Adipocyte (in vitro differentiated cells): Measurements from ENCODE around the gene TNNI3K.

Source experiments
- DNase-seq: peaks from one replicate; pipeline ENCODE4 v3.0.0-alpha.2; 2015; ENCODE audit warnings: low read depth
- H3K27me3 ChIP-seq: replicated peaks from 2 replicates; pipeline ENCODE4 v1.7.0; 2013; ENCODE audit warnings: mild to moderate bottlenecking, low read length, moderate library complexity; ENCODE audit not compliant: control insufficient read depth, insufficient read depth
- H3K36me3 ChIP-seq: 2 replicates; pipeline ENCODE4 v1.7.0; 2013; ENCODE audit warnings: low read length, mild to moderate bottlenecking, moderate library complexity; ENCODE audit not compliant: control insufficient read depth, insufficient read depth, severe bottlenecking
- H3K4me1 ChIP-seq: 2 replicates; pipeline ENCODE4 v1.7.0; 2013; ENCODE audit warnings: mild to moderate bottlenecking, low read length, moderate library complexity; ENCODE audit not compliant: control insufficient read depth, insufficient read depth
- H3K4me3 ChIP-seq: 2 replicates; pipeline ENCODE4 v1.7.0; 2013; ENCODE audit warnings: mild to moderate bottlenecking, low read length, moderate library complexity
- H3K9ac ChIP-seq: 2 replicates; pipeline ENCODE4 v1.7.0; 2013; ENCODE audit warnings: mild to moderate bottlenecking, low read length, moderate library complexity
- H3K9me3 ChIP-seq: 2 replicates; pipeline ENCODE4 v1.7.0; 2013; ENCODE audit warnings: mild to moderate bottlenecking, low read length, moderate library complexity; ENCODE audit not compliant: control insufficient read depth

The TNNI3K gene

DNA sequence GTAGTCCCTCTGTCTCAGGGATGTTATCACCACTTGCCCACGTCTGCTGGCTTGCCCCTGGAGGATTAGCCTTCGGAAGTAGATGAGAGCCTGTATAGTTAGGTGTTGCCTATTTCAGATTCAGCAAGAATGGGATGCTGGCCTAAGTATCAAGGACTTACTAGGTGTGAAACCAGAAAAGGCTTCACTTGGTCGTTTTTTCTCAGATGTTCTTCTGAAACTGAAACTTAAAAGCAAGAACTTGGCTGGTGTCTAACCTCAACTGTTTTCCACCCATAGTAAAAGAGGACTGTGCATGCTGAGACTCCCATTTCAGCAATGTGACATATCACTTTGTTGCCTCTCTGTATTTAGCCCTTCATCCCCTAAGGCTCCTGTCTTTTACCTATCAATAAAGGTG is 344.2 kb downstream of the TNNI3K start:
- no peaks in the 10 kb centered on the region for H3K9me3 ChIP-seq

GRCh38 chr1:74583397-74583796 is 348.2 kb downstream of the TNNI3K start:
- Histone ChIP-seq H3K36me3 (no peaks in the 10 kb centered on the region), H3K27me3 (no peaks in the 10 kb centered on the region), H3K4me1 (no peaks in the 10 kb centered on the region), H3K4me3 (no peak overlapping the region), H3K9ac (no peak overlapping the region), H3K9me3 (no peaks in the 10 kb centered on the region)
- DNase-seq, result no peak

More for the DNA sequence above, 344.2 kb downstream of the TNNI3K start:
- no peaks in the 10 kb centered on the region for H3K36me3 ChIP-seq
- no peaks in the 10 kb centered on the region for H3K4me1 ChIP-seq
- H3K27me3 ChIP-seq, result no peaks in the 10 kb centered on the region
- DNase-seq, result no peak
- H3K9ac ChIP-seq, result no peak overlapping the region
- no peak overlapping the region for H3K4me3 ChIP-seq

GRCh38 chr1:74584185-74584584 is 349.0 kb downstream of the TNNI3K start:
- Histone ChIP-seq H3K4me3 (no peak overlapping the region), H3K4me1 (no peaks in the 10 kb centered on the region), H3K27me3 (no peaks in the 10 kb centered on the region), H3K9ac (no peak overlapping the region), H3K36me3 (no peaks in the 10 kb centered on the region), H3K9me3 (no peaks in the 10 kb centered on the region)
- DNase-seq, result peak; percentile 18

- H3K27me3 ChIP-seq, result no peaks in the 10 kb centered on the region
- no peaks in the 10 kb centered on the region for H3K9me3 ChIP-seq
- H3K4me1 ChIP-seq, result no peaks in the 10 kb centered on the region
- peak overlapping the region; percentile 33 for H3K4me3 ChIP-seq
- no peak overlapping the region for H3K9ac ChIP-seq
- no peaks in the 10 kb centered on the region for H3K36me3 ChIP-seq
- DNase-seq, result peak; percentile 3
Measured at GRCh38 chr1:74586253-74586897, 351.2 kb downstream of the TNNI3K start.

- Histone ChIP-seq H3K9me3 (no peaks in the 10 kb centered on the region), H3K36me3 (no peaks in the 10 kb centered on the region), H3K4me3 (no peak overlapping the region), H3K27me3 (no peaks in the 10 kb centered on the region), H3K9ac (no peak overlapping the region), H3K4me1 (no peaks in the 10 kb centered on the region)
- DNase-seq, result no peak
Measured at GRCh38 chr1:74587888-74588287, 352.7 kb downstream of the TNNI3K start.

- no peak overlapping the region for H3K9ac ChIP-seq
- H3K4me1 ChIP-seq, result no peaks in the 10 kb centered on the region
- no peak overlapping the region for H3K4me3 ChIP-seq
- H3K36me3 ChIP-seq, result no peaks in the 10 kb centered on the region
- H3K27me3 ChIP-seq, result no peaks in the 10 kb centered on the region
- DNase-seq, result no peak
- H3K9me3 ChIP-seq, result no peaks in the 10 kb centered on the region
Measured at GRCh38 chr1:74590288-74590687, 355.1 kb downstream of the TNNI3K start.

- H3K4me3 ChIP-seq, result no peak overlapping the region
- DNase-seq, result no peak
- H3K4me1 ChIP-seq, result no peaks in the 10 kb centered on the region
- no peaks in the 10 kb centered on the region for H3K27me3 ChIP-seq
- H3K36me3 ChIP-seq, result no peaks in the 10 kb centered on the region
- no peaks in the 10 kb centered on the region for H3K9me3 ChIP-seq
- H3K9ac ChIP-seq, result no peak overlapping the region
Measured at GRCh38 chr1:74591949-74592348, 356.8 kb downstream of the TNNI3K start.

- H3K9me3 ChIP-seq, result no peaks in the 10 kb centered on the region
- no peak for DNase-seq
- H3K4me3 ChIP-seq, result no peak overlapping the region
- no peak overlapping the region for H3K9ac ChIP-seq
- H3K27me3 ChIP-seq, result no peaks in the 10 kb centered on the region
- H3K4me1 ChIP-seq, result no peaks in the 10 kb centered on the region
- no peaks in the 10 kb centered on the region for H3K36me3 ChIP-seq
Measured at GRCh38 chr1:74592580-74593355, 357.6 kb downstream of the TNNI3K start.
